GM21423 (cell line): ENCODE results near the gene CUL4A.
A peak's percentile ranks its signal among the peaks of the same experiment; 100 is the strongest.
"Not testable (repeated sequence)": the region's sequence is repeated elsewhere in the genome, so short reads cannot be mapped to it uniquely, and the experiment has no call there.

Experiments used
- ATAC-seq: cut with Tn5 transposase; IDR thresholded peaks from one replicate; pipeline ENCODE4 v1.9.1; 2021; ENCODE audit warnings: mild to moderate bottlenecking, moderate library complexity; ENCODE audit not compliant: unreplicated experiment

CUL4A gene

DNA sequence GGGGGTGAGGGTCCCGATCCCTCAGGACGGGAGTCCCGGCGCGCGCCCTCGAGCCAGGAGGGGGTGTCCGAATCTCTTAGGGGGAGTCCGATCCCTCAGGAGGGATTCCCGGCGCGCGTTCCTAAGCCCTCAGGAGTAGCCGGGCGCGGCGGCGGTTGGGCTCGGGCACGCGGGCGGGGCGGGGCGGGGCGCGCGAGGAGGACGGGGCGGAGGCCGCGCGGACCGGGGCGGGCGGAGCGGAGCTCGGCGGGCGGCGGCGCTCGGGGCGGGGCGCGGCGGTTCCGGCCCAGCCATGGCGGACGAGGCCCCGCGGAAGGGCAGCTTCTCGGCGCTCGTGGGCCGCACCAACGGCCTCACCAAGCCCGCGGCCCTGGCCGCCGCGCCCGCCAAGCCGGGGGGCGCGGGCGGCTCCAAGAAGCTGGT lies at the start of gene CUL4A:
Gene CUL4A (plus strand): TSS at position 278 of the 423 bp plus-strand sequence. CDS start 15 bp downstream, at position 293.
- peak; percentile 35 for ATAC-seq

DNA sequence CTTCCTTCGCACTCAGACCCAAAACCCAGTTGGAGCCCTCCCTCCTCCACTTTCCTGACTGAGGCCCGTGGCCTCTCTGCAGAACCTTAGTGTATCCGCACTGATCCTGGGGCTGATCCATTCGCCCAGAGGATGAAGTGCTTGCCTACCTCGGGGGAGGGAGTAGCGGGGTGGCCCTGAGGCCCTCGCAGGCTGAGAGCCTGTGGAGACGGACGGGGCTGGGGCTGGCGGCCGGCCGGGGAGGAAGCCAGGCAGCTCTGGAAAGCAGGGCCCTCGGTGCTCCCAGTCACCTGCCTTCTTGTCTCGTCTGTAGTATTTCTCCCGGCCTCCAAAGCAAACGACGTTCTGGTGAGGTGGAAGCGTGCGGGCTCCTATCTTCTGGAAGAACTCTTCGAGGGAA lies 49.7 kb upstream of the CUL4A start:
- ATAC-seq, result no peak

DNA sequence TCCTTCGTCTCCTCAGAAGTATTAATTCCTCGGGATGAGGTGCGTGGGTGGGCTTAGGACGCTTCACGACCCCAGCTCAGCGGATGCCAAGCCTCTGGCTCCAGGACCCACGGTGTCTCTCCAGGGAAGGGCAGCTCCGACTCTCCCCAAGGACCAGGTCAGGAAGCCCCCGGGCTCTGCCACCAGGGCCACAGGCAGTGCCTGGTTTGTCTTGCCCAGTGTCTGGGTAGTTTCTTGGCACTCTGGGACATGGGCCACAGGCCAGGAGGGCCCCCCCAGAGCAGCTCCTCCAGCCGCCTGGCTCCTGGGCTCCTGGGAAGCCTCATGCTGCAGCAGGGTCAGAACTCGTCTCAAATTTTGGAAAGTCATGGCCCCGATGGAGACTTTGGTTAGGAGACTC lies 48.4 kb upstream of the CUL4A start:
- no peak for ATAC-seq

- ATAC-seq, result no peak
Measured at GRCh38 chr13:113161433-113161832, 48.0 kb upstream of the CUL4A start.

DNA sequence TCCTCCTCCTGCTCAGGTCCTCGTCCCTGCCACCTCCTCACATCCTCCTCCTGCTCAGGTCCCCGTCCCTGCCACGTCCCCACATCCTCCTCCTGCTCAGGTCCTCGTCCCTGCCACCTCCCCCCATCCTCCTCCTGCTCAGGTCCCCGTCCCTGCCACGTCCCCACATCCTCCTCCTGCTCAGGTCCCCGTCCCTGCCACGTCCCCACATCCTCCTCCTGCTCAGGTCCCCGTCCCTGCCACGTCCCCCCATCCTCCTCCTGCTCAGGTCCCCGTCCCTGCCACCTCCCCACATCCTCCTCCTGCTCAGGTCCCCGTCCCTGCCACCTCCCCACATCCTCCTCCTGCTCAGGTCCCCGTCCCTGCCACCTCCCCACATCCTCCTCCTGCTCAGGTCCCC lies 47.4 kb upstream of the CUL4A start:
- ATAC-seq, result not testable (repeated sequence)

GRCh38 chr13:113162783-113163685 lies 46.4 kb upstream of the CUL4A start:
- ATAC-seq, result no peak

DNA sequence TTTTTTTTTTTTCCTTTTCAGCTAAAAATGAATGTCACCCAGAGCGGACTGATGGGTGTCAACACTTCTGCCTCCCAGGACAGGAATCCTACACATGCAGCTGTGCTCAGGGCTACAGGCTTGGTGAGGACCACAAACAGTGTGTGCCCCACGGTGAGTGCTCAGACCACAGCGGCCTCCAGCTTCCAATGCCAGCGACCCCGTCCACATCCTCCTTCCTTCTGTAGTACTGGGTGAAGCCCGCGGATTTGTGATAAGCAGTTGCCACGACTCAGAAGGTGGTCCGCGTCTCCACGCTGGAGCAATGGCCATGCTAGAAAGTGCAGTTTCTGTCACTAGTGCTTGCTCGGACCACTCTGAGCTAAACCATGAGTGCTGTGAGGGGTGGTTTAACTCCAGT lies 44.9 kb upstream of the CUL4A start:
- ATAC-seq, result no peak

DNA sequence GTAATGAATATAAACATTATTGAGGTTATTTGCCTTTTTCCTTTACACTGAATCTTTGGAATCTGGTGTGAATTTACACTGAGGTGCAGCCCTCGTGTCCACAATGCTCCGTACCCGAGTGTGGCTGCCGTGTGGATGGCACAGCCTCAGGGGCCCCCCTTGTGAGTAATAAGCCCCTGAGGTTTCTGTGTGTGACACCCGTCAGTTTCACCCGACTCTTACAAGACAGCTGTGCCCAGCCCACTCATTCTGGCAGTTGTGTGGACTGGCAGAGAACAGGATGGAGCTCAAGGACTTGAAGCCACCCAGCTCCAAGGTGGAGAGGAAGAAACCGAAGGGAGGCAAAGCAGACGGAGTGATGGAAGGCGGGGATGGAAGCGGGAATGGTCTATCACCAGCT lies 43.1 kb upstream of the CUL4A start:
- ATAC-seq, result no peak

DNA sequence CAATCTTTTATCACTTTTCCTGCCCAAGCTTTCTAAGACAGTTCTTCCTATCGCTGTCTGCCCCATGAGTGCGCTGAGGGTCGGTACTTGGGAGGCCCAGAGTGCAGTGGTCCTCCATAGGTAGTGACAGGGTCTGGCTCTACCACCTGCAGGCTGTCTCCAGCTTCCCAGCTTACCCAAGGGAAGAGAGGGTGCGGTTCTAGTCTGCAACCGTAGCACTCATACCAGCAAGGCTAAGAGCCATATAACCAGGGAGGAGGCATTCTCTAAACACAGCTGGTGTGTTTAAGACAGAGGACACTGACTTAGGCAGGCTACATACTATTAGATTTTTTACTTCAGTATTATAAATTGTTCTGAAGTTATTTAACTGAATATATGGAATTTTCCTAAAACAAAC lies 42.7 kb upstream of the CUL4A start:
- no peak for ATAC-seq

DNA sequence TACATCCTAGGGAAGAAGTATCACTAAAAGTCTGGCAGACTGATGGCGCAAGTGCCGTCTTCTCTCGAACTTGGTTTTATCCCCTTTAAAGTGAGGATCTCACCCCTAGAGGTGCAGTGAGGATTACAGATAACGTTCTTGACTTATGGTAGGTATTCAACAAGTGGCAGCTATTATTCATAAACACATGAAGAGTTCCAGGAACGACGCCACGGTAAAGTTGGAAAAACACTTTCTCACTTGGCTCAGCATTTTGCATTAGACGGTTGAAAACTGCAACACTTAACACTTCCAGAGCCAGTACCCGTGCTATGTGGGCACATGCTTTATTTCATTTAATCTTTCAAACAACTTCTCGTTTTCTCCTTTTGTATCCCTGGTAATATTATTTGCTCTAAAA lies 42.3 kb upstream of the CUL4A start:
- no peak for ATAC-seq

DNA sequence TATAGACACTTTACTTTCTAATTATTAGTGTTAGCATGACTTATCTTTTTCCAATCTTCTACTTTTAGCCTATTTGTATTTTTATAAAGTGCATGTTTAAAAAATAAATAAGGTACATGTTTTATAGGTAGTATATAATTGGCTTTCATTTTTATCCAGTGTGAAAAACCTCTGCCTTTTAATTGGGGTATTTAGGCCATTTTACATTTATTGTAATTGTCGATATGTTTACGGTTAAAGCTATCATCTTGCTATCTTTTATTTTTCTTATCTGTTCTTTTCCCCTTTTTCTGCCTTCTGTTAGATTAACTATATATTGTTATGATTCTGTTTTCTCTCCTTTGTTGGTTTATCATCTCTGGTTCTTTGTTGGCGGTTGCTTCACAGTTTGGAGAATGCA lies 41.8 kb upstream of the CUL4A start:
- no peak for ATAC-seq

DNA sequence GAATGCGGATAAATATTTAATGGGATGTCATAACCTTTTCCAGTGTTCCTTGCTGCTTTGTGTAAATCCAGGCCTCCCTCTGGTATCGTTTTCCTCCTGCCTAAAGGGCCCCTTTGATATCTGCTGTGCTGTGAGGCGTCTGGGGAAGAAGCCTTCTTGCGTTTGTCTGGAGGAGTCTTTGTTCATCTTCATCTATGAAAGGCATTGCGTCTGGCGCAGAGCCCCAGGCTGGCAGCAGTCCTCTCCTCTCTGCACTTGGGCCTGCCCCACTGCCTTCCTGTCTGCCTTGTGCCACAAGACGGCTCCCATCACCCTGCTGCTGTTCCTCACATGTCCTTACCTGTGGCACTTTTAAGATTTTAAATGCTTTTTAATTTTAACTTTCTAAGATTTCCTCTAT lies 41.2 kb upstream of the CUL4A start:
- ATAC-seq, result no peak

- ATAC-seq, result no peak
Measured at GRCh38 chr13:113169277-113170272, 39.8 kb upstream of the CUL4A start.

DNA sequence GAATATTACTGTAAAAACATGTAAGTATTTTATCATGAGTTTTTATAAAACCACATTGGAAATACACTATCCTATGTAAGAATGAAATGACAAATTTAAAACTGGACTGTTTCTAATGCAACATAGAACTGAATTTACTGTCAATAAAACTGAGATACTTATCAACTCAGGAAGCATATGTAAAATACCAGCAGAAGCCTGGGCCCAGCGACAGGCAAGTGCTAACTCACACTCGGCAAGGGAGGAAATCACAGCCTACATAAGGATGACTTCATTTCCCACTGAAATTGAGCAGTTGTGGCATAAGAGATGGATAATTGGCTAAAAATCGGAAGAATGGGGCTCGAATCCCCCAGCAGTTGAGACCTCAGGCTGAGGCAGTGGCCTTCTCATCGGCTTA lies 38.9 kb upstream of the CUL4A start:
- ATAC-seq, result no peak

- no peak for ATAC-seq
Measured at GRCh38 chr13:113171250-113172125, 37.9 kb upstream of the CUL4A start.

DNA sequence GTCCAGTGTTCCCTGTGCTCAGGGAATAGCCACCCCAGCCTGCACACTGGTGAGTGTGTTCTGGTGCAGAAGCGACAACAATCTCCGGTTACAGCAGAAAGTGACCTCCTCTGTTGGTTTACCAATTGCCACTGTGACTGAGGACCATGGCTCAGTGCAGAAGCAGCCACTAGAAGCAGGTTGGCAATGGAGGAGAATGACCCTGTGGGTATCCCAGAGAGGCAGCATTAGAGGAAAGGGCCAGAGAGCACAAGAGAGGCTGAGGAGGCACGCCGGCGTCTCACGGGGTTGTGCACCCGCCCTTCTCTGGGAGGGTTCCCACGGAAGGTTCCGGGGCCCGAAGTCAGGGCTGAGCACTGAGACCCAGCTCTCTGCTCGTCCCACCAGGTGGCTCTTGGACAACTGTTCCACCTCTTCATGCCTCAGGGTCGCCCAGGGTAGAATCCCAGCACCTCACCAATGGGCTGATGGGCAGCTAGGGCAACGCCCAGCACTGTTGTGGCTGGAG lies 36.9 kb upstream of the CUL4A start:
- no peak for ATAC-seq

DNA sequence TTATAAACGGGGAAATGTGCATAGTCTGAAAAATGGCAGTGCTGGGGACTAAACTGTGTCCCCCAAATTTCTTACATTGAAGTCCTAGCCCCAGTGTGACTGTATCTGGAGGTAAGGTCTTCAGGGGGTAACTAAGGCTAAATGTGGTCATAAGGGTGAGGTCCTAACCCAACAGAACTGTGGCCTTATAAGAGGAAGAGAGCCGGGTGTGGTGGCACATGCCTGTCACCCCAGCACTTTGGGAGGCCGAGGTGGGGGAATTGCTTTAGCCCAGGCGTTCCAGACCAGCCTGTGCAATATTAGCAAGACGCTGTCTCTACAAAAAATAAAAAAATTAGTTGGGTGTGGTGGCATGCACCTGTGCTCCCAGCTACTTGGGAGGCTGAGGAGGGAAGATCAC lies 33.1 kb upstream of the CUL4A start:
- ATAC-seq, result no peak

- ATAC-seq, result no peak
Measured at GRCh38 chr13:113176822-113177221, 32.6 kb upstream of the CUL4A start.

DNA sequence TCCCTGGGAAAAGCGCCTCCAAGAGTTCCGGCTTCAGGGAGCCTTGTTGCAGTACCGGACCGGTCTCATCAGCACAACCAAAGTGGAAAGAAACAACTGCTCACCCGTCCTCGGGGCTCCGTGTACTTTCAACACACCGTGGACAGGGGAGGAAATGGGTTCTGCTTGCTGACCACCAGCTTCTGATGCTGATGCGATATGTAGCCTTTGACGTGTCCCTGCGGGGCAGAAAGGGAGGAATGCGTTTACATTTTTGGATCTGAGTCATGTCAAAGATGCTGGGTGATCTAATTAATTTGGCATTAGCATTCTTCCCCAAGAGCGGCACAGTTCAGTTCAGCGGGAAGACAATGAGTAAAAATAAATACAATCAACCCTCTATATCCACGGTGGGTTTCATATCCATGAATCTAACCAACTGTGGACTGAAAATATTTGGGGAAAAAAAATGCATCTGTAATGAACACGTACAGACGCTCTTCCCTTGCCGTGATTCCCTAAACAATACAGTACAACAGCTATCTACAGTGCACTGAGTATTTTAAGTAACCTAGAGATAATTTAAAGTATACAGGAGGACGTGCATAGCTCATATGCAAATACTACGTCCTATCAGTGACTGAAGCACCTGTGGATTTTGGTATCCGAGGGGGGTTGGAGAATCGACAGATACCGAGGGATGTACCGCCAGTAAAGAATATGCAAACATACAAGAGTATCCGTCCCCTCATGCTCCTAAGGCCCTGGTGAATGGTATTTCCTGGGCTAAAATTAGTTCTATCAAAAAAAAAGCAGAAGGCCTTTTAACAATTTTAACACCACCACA lies 31.1 kb upstream of the CUL4A start:
- no peak for ATAC-seq

GRCh38 chr13:113178896-113179167 lies 30.6 kb upstream of the CUL4A start:
- no peak for ATAC-seq
